Measurements from ENCODE around the gene INO80E.
"Not testable (repeated sequence)": the region's sequence is repeated elsewhere in the genome, so short reads cannot be mapped to it uniquely, and the experiment has no call there.

INO80E gene

GRCh38 chr16:30027588-30028437 lies 31.8 kb downstream of the INO80E start:
- Mint-ChIP-seq H3K27me3 (peaks cover 29% of the 10 kb centered on the region), H3K9me3 (no peaks in the 10 kb centered on the region), H3K4me1 (peaks cover 11% of the 10 kb centered on the region), H3K36me3 (peaks cover 3% of the 10 kb centered on the region), H3K27ac (no peak overlapping the region), H3K4me3 (no peak overlapping the region)

- H3K9me3 Mint-ChIP-seq, result no peaks in the 10 kb centered on the region
- H3K36me3 Mint-ChIP-seq, result peaks cover 3% of the 10 kb centered on the region
- no peak overlapping the region for H3K4me3 Mint-ChIP-seq
- peaks cover 11% of the 10 kb centered on the region for H3K4me1 Mint-ChIP-seq
- peaks cover 30% of the 10 kb centered on the region for H3K27me3 Mint-ChIP-seq
- no peak overlapping the region for H3K27ac Mint-ChIP-seq
Observed at GRCh38 chr16:30028438-30029076, 32.5 kb downstream of the INO80E start.

GRCh38 chr16:30030011-30030685 lies 34.1 kb downstream of the INO80E start:
- no peak overlapping the region for H3K4me3 Mint-ChIP-seq
- H3K27ac Mint-ChIP-seq, result peak overlapping the region; percentile 68
- peaks cover 31% of the 10 kb centered on the region for H3K27me3 Mint-ChIP-seq
- no peaks in the 10 kb centered on the region for H3K9me3 Mint-ChIP-seq
- peaks cover 11% of the 10 kb centered on the region for H3K4me1 Mint-ChIP-seq
- H3K36me3 Mint-ChIP-seq, result peaks cover 3% of the 10 kb centered on the region

GRCh38 chr16:30030841-30031413 lies 34.9 kb downstream of the INO80E start, which contains the start of gene TLCD3B:
Gene TLCD3B, minus strand, starts transcription at chr16:30031271. Its CDS starts 744 bp downstream, at chr16:30030527.
- no peaks in the 10 kb centered on the region for H3K9me3 Mint-ChIP-seq
- no peak within 1 kb of the TSS for H3K27ac Mint-ChIP-seq
- H3K4me1 Mint-ChIP-seq, result peaks cover 11% of the 10 kb centered on the region
- H3K4me3 Mint-ChIP-seq, result peak within 1 kb of the TSS; percentile 52
- H3K27me3 Mint-ChIP-seq, result peaks cover 31% of the 10 kb centered on the region
- H3K36me3 Mint-ChIP-seq, result peaks cover 3% of the 10 kb centered on the region

- Mint-ChIP-seq H3K27ac (no peak overlapping the region), H3K9me3 (no peaks in the 10 kb centered on the region), H3K27me3 (peaks cover 31% of the 10 kb centered on the region), H3K36me3 (peaks cover 3% of the 10 kb centered on the region), H3K4me3 (no peak overlapping the region), H3K4me1 (peaks cover 11% of the 10 kb centered on the region)
Observed at GRCh38 chr16:30031477-30031918, 35.5 kb downstream of the INO80E start.

- peaks cover 11% of the 10 kb centered on the region for H3K4me1 Mint-ChIP-seq
- H3K27me3 Mint-ChIP-seq, result peaks cover 28% of the 10 kb centered on the region
- H3K27ac Mint-ChIP-seq, result no peak overlapping the region
- H3K4me3 Mint-ChIP-seq, result peak overlapping the region; percentile 52
- no peaks in the 10 kb centered on the region for H3K9me3 Mint-ChIP-seq
- peaks cover 3% of the 10 kb centered on the region for H3K36me3 Mint-ChIP-seq
Observed at GRCh38 chr16:30032083-30032819, 36.2 kb downstream of the INO80E start.

GRCh38 chr16:30033270-30033669 lies 37.2 kb downstream of the INO80E start:
- Mint-ChIP-seq H3K9me3 (no peaks in the 10 kb centered on the region), H3K4me1 (peaks cover 11% of the 10 kb centered on the region), H3K27me3 (peaks cover 20% of the 10 kb centered on the region), H3K27ac (no peak overlapping the region), H3K36me3 (peaks cover 3% of the 10 kb centered on the region), H3K4me3 (no peak overlapping the region)

- Mint-ChIP-seq H3K36me3 (no peaks in the 10 kb centered on the region), H3K4me1 (no peaks in the 10 kb centered on the region), H3K4me3 (no peak overlapping the region), H3K27me3 (no peaks in the 10 kb centered on the region), H3K9me3 (no peaks in the 10 kb centered on the region), H3K27ac (no peak overlapping the region)
Observed at GRCh38 chr16:30040221-30040620, 44.2 kb downstream of the INO80E start.

- not testable (repeated sequence) for H3K4me3 Mint-ChIP-seq, H3K4me1 Mint-ChIP-seq, H3K36me3 Mint-ChIP-seq, H3K27me3 Mint-ChIP-seq, H3K9me3 Mint-ChIP-seq, H3K27ac Mint-ChIP-seq
Observed at GRCh38 chr16:30040690-30041089, 44.6 kb downstream of the INO80E start.

- Mint-ChIP-seq H3K36me3 (no peaks in the 10 kb centered on the region), H3K9me3 (no peaks in the 10 kb centered on the region), H3K4me1 (no peaks in the 10 kb centered on the region), H3K27me3 (no peaks in the 10 kb centered on the region), H3K4me3 (no peak overlapping the region), H3K27ac (no peak overlapping the region)
Observed at GRCh38 chr16:30041841-30042240, 45.8 kb downstream of the INO80E start.

GRCh38 chr16:30046178-30046577 lies 50.1 kb downstream of the INO80E start:
- no peaks in the 10 kb centered on the region for H3K9me3 Mint-ChIP-seq
- H3K4me1 Mint-ChIP-seq, result no peaks in the 10 kb centered on the region
- no peak overlapping the region for H3K27ac Mint-ChIP-seq
- H3K4me3 Mint-ChIP-seq, result no peak overlapping the region
- H3K27me3 Mint-ChIP-seq, result no peaks in the 10 kb centered on the region
- H3K36me3 Mint-ChIP-seq, result no peaks in the 10 kb centered on the region

GRCh38 chr16:30046588-30046987 lies 50.5 kb downstream of the INO80E start:
- Mint-ChIP-seq H3K36me3 (no peaks in the 10 kb centered on the region), H3K27me3 (no peaks in the 10 kb centered on the region), H3K4me3 (no peak overlapping the region), H3K27ac (no peak overlapping the region), H3K9me3 (no peaks in the 10 kb centered on the region), H3K4me1 (peaks cover 2% of the 10 kb centered on the region)

GRCh38 chr16:30049871-30050270 lies 53.8 kb downstream of the INO80E start:
- H3K4me3 Mint-ChIP-seq, result no peak overlapping the region
- H3K36me3 Mint-ChIP-seq, result no peaks in the 10 kb centered on the region
- H3K4me1 Mint-ChIP-seq, result peaks cover 17% of the 10 kb centered on the region
- no peaks in the 10 kb centered on the region for H3K9me3 Mint-ChIP-seq
- no peak overlapping the region for H3K27ac Mint-ChIP-seq
- no peaks in the 10 kb centered on the region for H3K27me3 Mint-ChIP-seq

GRCh38 chr16:30051518-30051917 lies 55.5 kb downstream of the INO80E start:
- Mint-ChIP-seq H3K27ac (peak overlapping the region; percentile 8), H3K9me3 (no peaks in the 10 kb centered on the region), H3K4me1 (peaks cover 22% of the 10 kb centered on the region), H3K36me3 (no peaks in the 10 kb centered on the region), H3K4me3 (peak overlapping the region; percentile 58), H3K27me3 (no peaks in the 10 kb centered on the region)

Measured in activated naive CD4-positive, alpha-beta T cell treated with anti-CD3 and anti-CD28 coated beads, Interleukin-2, amount 50 U/mL, for 24 hours (primary cell).